ENCODE results near the gene SWSAP1.

SWSAP1 gene

GRCh38 chr19:11410682-11411081 is 36.2 kb downstream of the SWSAP1 start:
- no peaks in the 10 kb centered on the region for H3K4me1 ChIP-seq (ENCODE audit: control insufficient read depth in 1 of 2, insufficient read depth in 2 of 2, low read length in 2 of 2)
- H3K9me3 ChIP-seq (ENCODE audit: control insufficient read depth in 1 of 2, low read length in 2 of 2), result no peaks in the 10 kb centered on the region
- peaks cover 0 to 3% of the 10 kb centered on the region in 2 donors for H3K27me3 ChIP-seq (ENCODE audit: control insufficient read depth in 1 of 2, insufficient read depth in 2 of 2, low read length in 2 of 2)
- H3K36me3 ChIP-seq (ENCODE audit: control insufficient read depth in 1 of 2, insufficient read depth in 2 of 2, low read length in 2 of 2), result no peaks in the 10 kb centered on the region
- no peak overlapping the region for H3K27ac ChIP-seq (ENCODE audit: low read depth, low read length)
- H3K9ac ChIP-seq (ENCODE audit: low read depth in 1 of 2, low read length in 2 of 2), result no peak overlapping the region
- H3K4me3 ChIP-seq (ENCODE audit: low read depth in 1 of 2, low read length in 2 of 2), result no peak overlapping the region

GRCh38 chr19:11414544-11414943 is 40.1 kb downstream of the SWSAP1 start:
- H3K4me3 ChIP-seq (ENCODE audit: low read depth in 1 of 2, low read length in 2 of 2), result no peak overlapping the region
- H3K27ac ChIP-seq (ENCODE audit: low read depth, low read length), result no peak overlapping the region
- peaks cover 11 to 24% of the 10 kb centered on the region in 2 donors for H3K27me3 ChIP-seq (ENCODE audit: control insufficient read depth in 1 of 2, insufficient read depth in 2 of 2, low read length in 2 of 2)
- no peak overlapping the region for H3K9ac ChIP-seq (ENCODE audit: low read depth in 1 of 2, low read length in 2 of 2)
- no peaks in the 10 kb centered on the region for H3K4me1 ChIP-seq (ENCODE audit: control insufficient read depth in 1 of 2, insufficient read depth in 2 of 2, low read length in 2 of 2)
- H3K9me3 ChIP-seq (ENCODE audit: control insufficient read depth in 1 of 2, low read length in 2 of 2), result no peaks in the 10 kb centered on the region
- no peaks in the 10 kb centered on the region for H3K36me3 ChIP-seq (ENCODE audit: control insufficient read depth in 1 of 2, insufficient read depth in 2 of 2, low read length in 2 of 2)

GRCh38 chr19:11416346-11417052 is 42.0 kb downstream of the SWSAP1 start:
- no peak overlapping the region for H3K9ac ChIP-seq (ENCODE audit: low read depth in 1 of 2, low read length in 2 of 2)
- H3K27me3 ChIP-seq (ENCODE audit: control insufficient read depth in 1 of 2, insufficient read depth in 2 of 2, low read length in 2 of 2), result peaks cover 26 to 35% of the 10 kb centered on the region in 2 donors
- H3K9me3 ChIP-seq (ENCODE audit: control insufficient read depth in 1 of 2, low read length in 2 of 2), result no peaks in the 10 kb centered on the region

GRCh38 chr19:11418094-11418548 is 43.7 kb downstream of the SWSAP1 start:
- H3K27me3 ChIP-seq (ENCODE audit: control insufficient read depth in 1 of 2, insufficient read depth in 2 of 2, low read length in 2 of 2), result peaks cover 40 to 41% of the 10 kb centered on the region in 2 donors
- H3K27ac ChIP-seq (ENCODE audit: low read depth, low read length), result no peak overlapping the region
- H3K9ac ChIP-seq (ENCODE audit: low read depth in 1 of 2, low read length in 2 of 2), result no peak overlapping the region

More at GRCh38 chr19:11416346-11417052, 42.0 kb downstream of the SWSAP1 start:
- no peaks in the 10 kb centered on the region for H3K36me3 ChIP-seq (ENCODE audit: control insufficient read depth in 1 of 2, insufficient read depth in 2 of 2, low read length in 2 of 2)
- H3K4me1 ChIP-seq (ENCODE audit: control insufficient read depth in 1 of 2, insufficient read depth in 2 of 2, low read length in 2 of 2), result peaks cover 12 to 13% of the 10 kb centered on the region in 2 donors
- no peak overlapping the region for H3K4me3 ChIP-seq (ENCODE audit: low read depth in 1 of 2, low read length in 2 of 2)
- H3K27ac ChIP-seq (ENCODE audit: low read depth, low read length), result no peak overlapping the region

GRCh38 chr19:11418549-11419506 is 44.4 kb downstream of the SWSAP1 start, which contains the start of gene RGL3:
Gene RGL3 (minus strand): TSS chr19:11419314. CDS start chr19:11419278, 36 bp downstream.
- Histone ChIP-seq H3K36me3 (ENCODE audit: control insufficient read depth in 1 of 2, insufficient read depth in 2 of 2, low read length in 2 of 2) (no peaks in the 10 kb centered on the region), H3K27ac (ENCODE audit: low read depth, low read length) (no peak within 1 kb of the TSS), H3K9me3 (ENCODE audit: control insufficient read depth in 1 of 2, low read length in 2 of 2) (no peaks in the 10 kb centered on the region), H3K27me3 (ENCODE audit: control insufficient read depth in 1 of 2, insufficient read depth in 2 of 2, low read length in 2 of 2) (peaks cover 47% of the 10 kb centered on the region in 2 donors), H3K9ac (ENCODE audit: low read depth in 1 of 2, low read length in 2 of 2) (no peak within 1 kb of the TSS), H3K4me3 (ENCODE audit: low read depth in 1 of 2, low read length in 2 of 2) (peak within 1 kb of the TSS; percentile 42 to 53), H3K4me1 (ENCODE audit: control insufficient read depth in 1 of 2, insufficient read depth in 2 of 2, low read length in 2 of 2) (peaks cover 20 to 32% of the 10 kb centered on the region in 2 donors)

More at GRCh38 chr19:11418094-11418548, 43.7 kb downstream of the SWSAP1 start:
- peak overlapping the region in 1 of 2 donors; percentile 53 for H3K4me3 ChIP-seq (ENCODE audit: low read depth in 1 of 2, low read length in 2 of 2)
- no peaks in the 10 kb centered on the region for H3K9me3 ChIP-seq (ENCODE audit: control insufficient read depth in 1 of 2, low read length in 2 of 2)
- H3K4me1 ChIP-seq (ENCODE audit: control insufficient read depth in 1 of 2, insufficient read depth in 2 of 2, low read length in 2 of 2), result peaks cover 20 to 27% of the 10 kb centered on the region in 2 donors
- no peaks in the 10 kb centered on the region for H3K36me3 ChIP-seq (ENCODE audit: control insufficient read depth in 1 of 2, insufficient read depth in 2 of 2, low read length in 2 of 2)

GRCh38 chr19:11420429-11421370 is 46.2 kb downstream of the SWSAP1 start:
- H3K9me3 ChIP-seq (ENCODE audit: control insufficient read depth in 1 of 2, low read length in 2 of 2), result no peaks in the 10 kb centered on the region
- H3K4me1 ChIP-seq (ENCODE audit: control insufficient read depth in 1 of 2, insufficient read depth in 2 of 2, low read length in 2 of 2), result peaks cover 20 to 32% of the 10 kb centered on the region in 2 donors
- no peak overlapping the region for H3K9ac ChIP-seq (ENCODE audit: low read depth in 1 of 2, low read length in 2 of 2)
- no peaks in the 10 kb centered on the region for H3K36me3 ChIP-seq (ENCODE audit: control insufficient read depth in 1 of 2, insufficient read depth in 2 of 2, low read length in 2 of 2)
- no peak overlapping the region for H3K27ac ChIP-seq (ENCODE audit: low read depth, low read length)
- peak overlapping the region; percentile 32 to 53 for H3K4me3 ChIP-seq (ENCODE audit: low read depth in 1 of 2, low read length in 2 of 2)
- H3K27me3 ChIP-seq (ENCODE audit: control insufficient read depth in 1 of 2, insufficient read depth in 2 of 2, low read length in 2 of 2), result peaks cover 50 to 52% of the 10 kb centered on the region in 2 donors

GRCh38 chr19:11421371-11422098 is 47.1 kb downstream of the SWSAP1 start:
- Histone ChIP-seq H3K4me1 (ENCODE audit: control insufficient read depth in 1 of 2, insufficient read depth in 2 of 2, low read length in 2 of 2) (peaks cover 20 to 32% of the 10 kb centered on the region in 2 donors), H3K36me3 (ENCODE audit: control insufficient read depth in 1 of 2, insufficient read depth in 2 of 2, low read length in 2 of 2) (no peaks in the 10 kb centered on the region), H3K9ac (ENCODE audit: low read depth in 1 of 2, low read length in 2 of 2) (no peak overlapping the region), H3K27me3 (ENCODE audit: control insufficient read depth in 1 of 2, insufficient read depth in 2 of 2, low read length in 2 of 2) (peaks cover 50% of the 10 kb centered on the region in 2 donors), H3K27ac (ENCODE audit: low read depth, low read length) (no peak overlapping the region), H3K4me3 (ENCODE audit: low read depth in 1 of 2, low read length in 2 of 2) (peak overlapping the region; percentile 55 to 60), H3K9me3 (ENCODE audit: control insufficient read depth in 1 of 2, low read length in 2 of 2) (no peaks in the 10 kb centered on the region)

GRCh38 chr19:11422163-11423065 is 47.9 kb downstream of the SWSAP1 start:
- H3K27ac ChIP-seq (ENCODE audit: low read depth, low read length), result no peak overlapping the region
- H3K9me3 ChIP-seq (ENCODE audit: control insufficient read depth in 1 of 2, low read length in 2 of 2), result no peaks in the 10 kb centered on the region
- H3K9ac ChIP-seq (ENCODE audit: low read depth in 1 of 2, low read length in 2 of 2), result no peak overlapping the region
- H3K36me3 ChIP-seq (ENCODE audit: control insufficient read depth in 1 of 2, insufficient read depth in 2 of 2, low read length in 2 of 2), result no peaks in the 10 kb centered on the region
- peak overlapping the region; percentile 55 to 60 for H3K4me3 ChIP-seq (ENCODE audit: low read depth in 1 of 2, low read length in 2 of 2)
- peaks cover 46 to 50% of the 10 kb centered on the region in 2 donors for H3K27me3 ChIP-seq (ENCODE audit: control insufficient read depth in 1 of 2, insufficient read depth in 2 of 2, low read length in 2 of 2)
- H3K4me1 ChIP-seq (ENCODE audit: control insufficient read depth in 1 of 2, insufficient read depth in 2 of 2, low read length in 2 of 2), result peaks cover 20 to 32% of the 10 kb centered on the region in 2 donors

Data from duodenal mucosa (tissue), 2 donors.